ENCODE measurements around the gene OTOP1. TPM values are rescaled to one million over a fixed set of nuclear protein-coding genes. Genes with fewer than 3 reads are reported as not detected.
"Not testable (repeated sequence)": the region's sequence is repeated elsewhere in the genome, so short reads cannot be mapped to it uniquely, and the experiment has no call there.

Gene OTOP1
- total and polyA plus RNA-seq, 9 donors: not detected

DNA sequence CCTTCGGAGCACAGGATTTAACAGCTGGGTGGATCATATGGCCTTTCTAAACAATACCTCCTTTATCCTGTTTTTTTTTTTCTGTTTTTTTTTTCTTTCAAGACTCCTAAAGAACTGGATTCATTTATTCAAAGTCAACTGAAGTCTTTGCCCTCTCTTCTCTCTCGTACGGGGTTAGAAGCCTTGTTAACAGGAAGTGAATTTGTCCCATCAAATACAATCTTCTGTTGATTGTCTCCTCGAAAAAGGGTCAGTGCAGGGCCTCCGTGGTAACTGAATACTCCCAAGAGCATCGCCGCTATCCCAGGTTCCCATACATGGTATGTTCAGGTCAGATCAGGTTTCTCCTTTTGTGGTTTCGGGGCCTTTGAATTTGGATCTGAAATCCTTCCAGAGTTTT is 23.1 kb upstream of the OTOP1 start:
- intact Hi-C loops (cut with DNase I): loop anchor here in 3 of 4 donors (10.0 kb wide), 4 partner anchors 75 to 745 kb away; no protein-coding TSS in a partner anchor
- no peaks in the 10 kb centered on the region for H3K36me3 ChIP-seq
- TF ChIP-seq POLR2A (IDR thresholded peaks at IDR 0.05) (no peak), EP300 (IDR thresholded peaks at IDR 0.05) (no peak)
- TF ChIP-seq, protein P1, sequence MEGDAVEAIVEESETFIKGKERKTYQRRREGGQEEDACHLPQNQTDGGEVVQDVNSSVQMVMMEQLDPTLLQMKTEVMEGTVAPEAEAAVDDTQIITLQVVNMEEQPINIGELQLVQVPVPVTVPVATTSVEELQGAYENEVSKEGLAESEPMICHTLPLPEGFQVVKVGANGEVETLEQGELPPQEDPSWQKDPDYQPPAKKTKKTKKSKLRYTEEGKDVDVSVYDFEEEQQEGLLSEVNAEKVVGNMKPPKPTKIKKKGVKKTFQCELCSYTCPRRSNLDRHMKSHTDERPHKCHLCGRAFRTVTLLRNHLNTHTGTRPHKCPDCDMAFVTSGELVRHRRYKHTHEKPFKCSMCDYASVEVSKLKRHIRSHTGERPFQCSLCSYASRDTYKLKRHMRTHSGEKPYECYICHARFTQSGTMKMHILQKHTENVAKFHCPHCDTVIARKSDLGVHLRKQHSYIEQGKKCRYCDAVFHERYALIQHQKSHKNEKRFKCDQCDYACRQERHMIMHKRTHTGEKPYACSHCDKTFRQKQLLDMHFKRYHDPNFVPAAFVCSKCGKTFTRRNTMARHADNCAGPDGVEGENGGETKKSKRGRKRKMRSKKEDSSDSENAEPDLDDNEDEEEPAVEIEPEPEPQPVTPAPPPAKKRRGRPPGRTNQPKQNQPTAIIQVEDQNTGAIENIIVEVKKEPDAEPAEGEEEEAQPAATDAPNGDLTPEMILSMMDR (IDR thresholded peaks at IDR 0.05): no peak
- H3K9me3 ChIP-seq: no peaks in the 10 kb centered on the region
- H3K4me3 ChIP-seq: no peak overlapping the region
- no peak overlapping the region for H3K27ac ChIP-seq
- peaks cover 9% of the 10 kb centered on the region for H3K4me1 ChIP-seq (ENCODE audit: insufficient read depth)
- no peak for DNase-seq
- WGBS, 3 donors: 86 to 89% (median 88%) methylated on average over 8 of the region's 8 CpGs
- no peaks in the 10 kb centered on the region for H3K27me3 ChIP-seq

- intact Hi-C loops (cut with DNase I); H3K9me3 ChIP-seq; H3K4me1 ChIP-seq (ENCODE audit: insufficient read depth); H3K4me3 ChIP-seq; H3K27ac ChIP-seq; H3K27me3 ChIP-seq; H3K36me3 ChIP-seq: not testable (repeated sequence)
- WGBS, 3 donors: 90 to 94% (median 90%) methylated on average over 15 of the region's 15 CpGs
- DNase-seq: peak in 1 of 5 donors; percentile 26
Measured at GRCh38 chr4:4249342-4249741, 22.6 kb upstream of the OTOP1 start.

DNA sequence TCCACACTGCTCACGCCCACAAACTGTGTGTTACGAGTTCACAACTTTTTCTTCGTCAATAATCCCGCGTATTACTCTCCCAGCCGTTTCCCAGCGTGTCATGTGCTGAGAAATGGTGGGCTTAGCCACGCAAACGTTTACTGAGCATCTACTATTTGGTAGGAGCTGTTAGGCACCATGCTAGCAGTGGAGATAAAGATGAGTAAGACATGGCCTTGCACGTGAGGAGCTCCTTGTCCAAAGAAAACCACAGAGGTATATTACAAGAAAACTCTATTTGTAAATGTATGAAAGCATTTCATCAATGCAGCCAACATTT is 22.1 kb upstream of the OTOP1 start:
- TF ChIP-seq POLR2A (IDR thresholded peaks at IDR 0.05) (no peak), EP300 (IDR thresholded peaks at IDR 0.05) (no peak)
- TF ChIP-seq, protein P1 (IDR thresholded peaks at IDR 0.05): no peak
- intact Hi-C loops (cut with DNase I): no loop called here
- Histone ChIP-seq H3K4me1 (ENCODE audit: insufficient read depth) (peaks cover 9% of the 10 kb centered on the region), H3K9me3 (no peaks in the 10 kb centered on the region), H3K27me3 (no peaks in the 10 kb centered on the region), H3K4me3 (peak overlapping the region; percentile 86), H3K36me3 (no peaks in the 10 kb centered on the region), H3K27ac (peak overlapping the region; percentile 70 to 94)
- no peak for DNase-seq
- 2 to 8% (median 3%) methylated on average over 10 of the region's 10 CpGs for WGBS, 3 donors

DNA sequence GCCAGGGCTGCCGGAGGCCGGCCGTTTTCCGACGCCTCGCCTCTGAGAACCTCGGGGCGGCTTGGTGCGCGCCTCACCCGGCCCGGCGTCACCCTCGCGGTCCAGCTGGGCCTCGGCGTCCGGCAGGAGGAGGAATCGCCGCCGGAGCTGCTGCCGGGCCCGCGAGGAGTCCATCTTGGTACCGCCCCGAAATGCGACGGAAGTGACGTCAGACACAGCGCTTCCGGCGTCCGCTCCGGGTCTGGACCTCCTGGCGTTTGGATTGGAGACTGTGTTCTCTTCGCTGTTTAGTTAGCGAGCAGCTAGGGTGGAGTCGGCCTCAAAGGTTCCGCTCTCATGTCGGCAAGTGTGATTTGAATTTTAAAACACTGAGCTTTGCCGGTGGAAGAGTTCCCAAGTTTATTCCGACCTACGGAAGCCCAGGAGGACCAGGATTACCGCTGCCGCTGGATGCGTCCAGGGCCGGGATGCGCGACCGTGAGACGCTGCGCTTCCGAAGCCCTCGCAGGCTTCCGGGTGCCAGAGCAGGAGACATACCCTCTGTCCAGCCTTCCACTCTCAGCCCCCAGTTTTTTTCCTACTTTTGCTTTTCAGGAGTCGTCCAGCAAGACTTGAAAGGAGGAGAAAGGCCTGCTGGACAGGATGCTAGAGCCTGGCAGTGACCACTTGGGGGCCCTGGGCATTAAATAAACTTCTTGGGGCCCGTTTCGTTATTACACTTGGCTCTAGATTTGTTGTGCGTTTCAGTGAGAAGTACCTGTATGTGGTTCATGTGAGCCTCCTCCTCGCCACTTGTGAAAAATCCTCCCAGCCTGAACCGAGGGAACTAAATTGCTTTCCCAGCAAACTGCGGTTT is 21.5 kb upstream of the OTOP1 start, which contains the start of gene TMEM128:
Gene TMEM128 (minus strand): TSS at position 195 of the 856 bp plus-strand sequence. CDS start 21 bp downstream, at position 174.
- DNase-seq: peak; percentile 89 to 95 (median 93)
- intact Hi-C loops (cut with DNase I): no loop called here
- Histone ChIP-seq H3K27ac (peak within 1 kb of the TSS; percentile 70 to 94), H3K9me3 (no peaks in the 10 kb centered on the region), H3K36me3 (no peaks in the 10 kb centered on the region), H3K4me3 (peak within 1 kb of the TSS; percentile 86), H3K27me3 (no peaks in the 10 kb centered on the region), H3K4me1 (ENCODE audit: insufficient read depth) (peaks cover 9% of the 10 kb centered on the region)
- TF ChIP-seq POLR2A (IDR thresholded peaks at IDR 0.05) (peak; percentile 80), EP300 (IDR thresholded peaks at IDR 0.05) (no peak)
- TF ChIP-seq, protein P1 (IDR thresholded peaks at IDR 0.05): peak in 2 of 3 donors; percentile 27 to 34
- 0 to 1% (median 1%) methylated on average over 59 to 62 of the region's 62 CpGs for WGBS, 3 donors

- Histone ChIP-seq H3K9me3 (no peaks in the 10 kb centered on the region), H3K27ac (peak overlapping the region; percentile 70 to 94), H3K27me3 (no peaks in the 10 kb centered on the region), H3K36me3 (no peaks in the 10 kb centered on the region), H3K4me3 (peak overlapping the region; percentile 86), H3K4me1 (ENCODE audit: insufficient read depth) (peaks cover 9% of the 10 kb centered on the region)
- WGBS, 3 donors: 1 to 3% (median 1%) methylated on average over 12 of the region's 12 CpGs
- no peak for TF ChIP-seq POLR2A (IDR thresholded peaks at IDR 0.05)
- TF ChIP-seq EP300 (IDR thresholded peaks at IDR 0.05): no peak
- TF ChIP-seq, protein P1 (IDR thresholded peaks at IDR 0.05): no peak
- DNase-seq: no peak
- intact Hi-C loops (cut with DNase I): no loop called here
Measured at GRCh38 chr4:4247696-4248028, 20.9 kb upstream of the OTOP1 start.
